Gastroesophageal sphincter (tissue), 4 donors: ENCODE results near the gene SATB1. TPM values are rescaled to one million over a fixed set of nuclear protein-coding genes. Genes with fewer than 3 reads are reported as not detected.

Source experiments
- ATAC-seq: fragments of 150-250 bp; one replicate; pipeline ENCODE4 v1.9.1; 2016; ENCODE audit warnings: mild to moderate bottlenecking, moderate library complexity
- H3K27ac ChIP-seq, 4 donors: fragments of 200-600 bp; sonication (generic) in 3 of 4; 1 replicate in 3 of 4; 2 replicates in 1 of 4; pipeline ENCODE4 v1.5.1; 2016 to 2019
- H3K27me3 ChIP-seq: fragments of 200-600 bp; sonication (generic); one replicate; pipeline ENCODE4 v1.5.1; 2019
- H3K36me3 ChIP-seq, 2 donors: fragments of 200-600 bp; sonication (generic); one replicate each; pipeline ENCODE4 v1.5.1; 2019; ENCODE audit warnings: control low read depth in 1 of 2
- H3K4me1 ChIP-seq, 3 donors: fragments of 200-600 bp; sonication (generic); 1 replicate in 2 of 3; 2 replicates in 1 of 3; pipeline ENCODE4 v1.5.1; 2016 to 2019; ENCODE audit warnings: control low read depth in 2 of 3
- H3K4me3 ChIP-seq, 2 donors: fragments of 200-600 bp; sonication (generic); one replicate each; pipeline ENCODE4 v1.5.1; 2019; ENCODE audit warnings: mild to moderate bottlenecking in 1 of 2, moderate library complexity in 1 of 2
- H3K9me3 ChIP-seq, 3 donors: fragments of 200-600 bp; sonication (generic); one replicate each; pipeline ENCODE4 v1.5.1; 2017 to 2019; ENCODE audit warnings: control low read depth in 2 of 3
- EP300 ChIP-seq: sonication (generic); formaldehyde crosslinking; IDR thresholded peaks from one replicate; pipeline ENCODE4 v1.6.1; 2017; ENCODE audit warnings: antibody characterized with exemption, mild to moderate bottlenecking
- POLR2A ChIP-seq, 2 donors: fragments of 450-650 bp; IDR thresholded peaks; one replicate each; pipeline ENCODE4 v1.6.1; 2017; ENCODE audit warnings: antibody characterized with exemption in 2 of 2, mild to moderate bottlenecking in 2 of 2, moderate library complexity in 1 of 2
- POLR2AphosphoS5 ChIP-seq: sonication (generic); formaldehyde crosslinking; IDR thresholded peaks from one replicate; pipeline ENCODE4 v1.6.1; 2017; ENCODE audit warnings: antibody characterized with exemption
- total RNA-seq, 4 donors: library from RNA; depleted of rRNA; stranded (reverse); fragments of >200 nt; gene quantifications; one replicate each; pipeline ENCODE4 v1.1.0, GENCODE V29; 2016
- TF ChIP-seq, protein P1 (sequence below), 4 experiments: fragments of 200-600 bp in 2 of 4; fragments of 450-650 bp in 2 of 4; sonication (generic) in 1 of 4; IDR thresholded peaks; one replicate each; pipeline ENCODE4 v1.5.1; 2017 to 2019; ENCODE audit warnings: antibody characterized with exemption in 4 of 4, mild to moderate bottlenecking in 2 of 4, moderate library complexity in 2 of 4

Gene SATB1
- total RNA-seq, 4 donors from 2014 or later, result 41.5 to 61.2 (median 48.7) TPM

DNA sequence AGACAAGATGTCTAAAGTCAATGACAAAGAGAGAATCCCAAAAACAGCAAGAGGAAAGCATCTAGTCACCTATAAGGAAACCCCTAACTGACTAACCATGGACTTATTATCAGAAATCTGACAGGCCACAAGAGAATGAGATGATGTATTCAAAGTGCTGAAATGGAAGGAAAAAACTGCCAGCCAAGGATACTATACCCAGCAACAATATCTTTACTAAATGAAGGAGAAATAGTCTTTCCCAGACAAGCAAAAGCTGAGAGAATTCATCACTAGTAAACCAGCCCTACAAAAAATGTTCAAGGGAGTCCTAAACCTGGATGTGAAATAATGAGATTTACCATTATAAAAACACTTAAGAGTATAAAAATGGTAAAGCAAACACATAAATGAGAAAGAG is 128.0 kb downstream of the SATB1 start:
- H3K4me3 ChIP-seq, result no peak overlapping the region
- TF ChIP-seq POLR2A (IDR thresholded peaks at IDR 0.05), result no peak
- TF ChIP-seq POLR2AphosphoS5, result no peak
- TF ChIP-seq, protein P1, sequence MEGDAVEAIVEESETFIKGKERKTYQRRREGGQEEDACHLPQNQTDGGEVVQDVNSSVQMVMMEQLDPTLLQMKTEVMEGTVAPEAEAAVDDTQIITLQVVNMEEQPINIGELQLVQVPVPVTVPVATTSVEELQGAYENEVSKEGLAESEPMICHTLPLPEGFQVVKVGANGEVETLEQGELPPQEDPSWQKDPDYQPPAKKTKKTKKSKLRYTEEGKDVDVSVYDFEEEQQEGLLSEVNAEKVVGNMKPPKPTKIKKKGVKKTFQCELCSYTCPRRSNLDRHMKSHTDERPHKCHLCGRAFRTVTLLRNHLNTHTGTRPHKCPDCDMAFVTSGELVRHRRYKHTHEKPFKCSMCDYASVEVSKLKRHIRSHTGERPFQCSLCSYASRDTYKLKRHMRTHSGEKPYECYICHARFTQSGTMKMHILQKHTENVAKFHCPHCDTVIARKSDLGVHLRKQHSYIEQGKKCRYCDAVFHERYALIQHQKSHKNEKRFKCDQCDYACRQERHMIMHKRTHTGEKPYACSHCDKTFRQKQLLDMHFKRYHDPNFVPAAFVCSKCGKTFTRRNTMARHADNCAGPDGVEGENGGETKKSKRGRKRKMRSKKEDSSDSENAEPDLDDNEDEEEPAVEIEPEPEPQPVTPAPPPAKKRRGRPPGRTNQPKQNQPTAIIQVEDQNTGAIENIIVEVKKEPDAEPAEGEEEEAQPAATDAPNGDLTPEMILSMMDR (IDR thresholded peaks at IDR 0.05), result no peak
- no peak for TF ChIP-seq EP300
- no peaks in the 10 kb centered on the region for H3K27me3 ChIP-seq
- H3K9me3 ChIP-seq, result peaks cover 0 to 27% (median 5%) of the 10 kb centered on the region in 3 donors
- H3K4me1 ChIP-seq, result no peaks in the 10 kb centered on the region
- H3K27ac ChIP-seq, result no peak overlapping the region
- H3K36me3 ChIP-seq, result no peaks in the 10 kb centered on the region
- no peak for ATAC-seq
